Stimulated activated CD4-positive, alpha-beta T cell treated with anti-CD3 and anti-CD28 coated beads, Interleukin-1b, Interleukin-23, amount 100 ng/mL, for 48 hours (primary cell): ENCODE results near the gene ASB1.

Source experiments
- DNase-seq: peaks from one replicate; pipeline ENCODE4 v3.0.0-alpha.2; 2020

Gene ASB1

GRCh38 chr2:238446371-238446770, 19.6 kb downstream of the ASB1 start:
- DNase-seq: no peak

GRCh38 chr2:238448031-238448955, 21.6 kb downstream of the ASB1 start:
- DNase-seq: no peak

- no peak for DNase-seq
Observed at GRCh38 chr2:238449241-238449640, 22.5 kb downstream of the ASB1 start.

- no peak for DNase-seq
Observed at GRCh38 chr2:238449909-238450417, 23.2 kb downstream of the ASB1 start.

- no peak for DNase-seq
Observed at GRCh38 chr2:238450440-238450861, 23.7 kb downstream of the ASB1 start.

- DNase-seq: no peak
Observed at GRCh38 chr2:238453842-238454241, 27.1 kb downstream of the ASB1 start.

- no peak for DNase-seq
Observed at GRCh38 chr2:238456449-238456848, 29.7 kb downstream of the ASB1 start.

- no peak for DNase-seq
Observed at GRCh38 chr2:238456970-238457926, 30.5 kb downstream of the ASB1 start.

- DNase-seq: no peak
Observed at GRCh38 chr2:238457927-238458324, 31.2 kb downstream of the ASB1 start.

GRCh38 chr2:238458651-238459050, 31.9 kb downstream of the ASB1 start:
- DNase-seq: no peak

- no peak for DNase-seq
Observed at GRCh38 chr2:238459081-238459629, 32.4 kb downstream of the ASB1 start.

GRCh38 chr2:238461051-238461450, 34.3 kb downstream of the ASB1 start:
- no peak for DNase-seq

- DNase-seq: no peak
Observed at GRCh38 chr2:238461491-238461890, 34.8 kb downstream of the ASB1 start.

- no peak for DNase-seq
Observed at GRCh38 chr2:238461916-238462315, 35.2 kb downstream of the ASB1 start.

GRCh38 chr2:238462782-238463396, 36.2 kb downstream of the ASB1 start:
- no peak for DNase-seq

GRCh38 chr2:238464389-238464788, 37.7 kb downstream of the ASB1 start:
- DNase-seq: no peak

- DNase-seq: no peak
Observed at GRCh38 chr2:238465487-238466242, 38.9 kb downstream of the ASB1 start.

GRCh38 chr2:238466243-238466756, 39.6 kb downstream of the ASB1 start:
- DNase-seq: no peak

GRCh38 chr2:238467062-238467461, 40.3 kb downstream of the ASB1 start:
- DNase-seq: no peak

- no peak for DNase-seq
Observed at GRCh38 chr2:238467792-238468191, 41.1 kb downstream of the ASB1 start.

GRCh38 chr2:238469155-238469554, 42.4 kb downstream of the ASB1 start:
- DNase-seq: no peak

GRCh38 chr2:238473014-238473413, 46.3 kb downstream of the ASB1 start:
- DNase-seq: no peak
